ENCODE measurements around the gene PRKCQ.
A peak's percentile ranks its signal among the peaks of the same experiment; 100 is the strongest.
"Not testable (repeated sequence)": the region's sequence is repeated elsewhere in the genome, so short reads cannot be mapped to it uniquely, and the experiment has no call there.

PRKCQ gene

GRCh38 chr10:6400821-6401465 lies 179.1 kb downstream of the PRKCQ start:
- no peak for DNase-seq

GRCh38 chr10:6400331-6400730 lies 179.7 kb downstream of the PRKCQ start:
- DNase-seq = no peak

GRCh38 chr10:6399879-6400278 lies 180.2 kb downstream of the PRKCQ start:
- no peak for DNase-seq

- no peak for DNase-seq
These were observed 180.8 kb downstream of the PRKCQ start for GRCh38 chr10:6399231-6399741.

GRCh38 chr10:6398399-6398798 lies 181.7 kb downstream of the PRKCQ start:
- DNase-seq = no peak

- DNase-seq = no peak
These were observed 183.4 kb downstream of the PRKCQ start for GRCh38 chr10:6396652-6397051.

GRCh38 chr10:6396226-6396625 lies 183.8 kb downstream of the PRKCQ start:
- no peak for DNase-seq

GRCh38 chr10:6395606-6396005 lies 184.5 kb downstream of the PRKCQ start:
- no peak for DNase-seq

- peak; percentile 19 for DNase-seq
These were observed 186.0 kb downstream of the PRKCQ start for GRCh38 chr10:6394084-6394483.

- DNase-seq = no peak
These were observed 186.9 kb downstream of the PRKCQ start for GRCh38 chr10:6393168-6393567.

- no peak for DNase-seq
These were observed 189.7 kb downstream of the PRKCQ start for GRCh38 chr10:6390213-6390845.

GRCh38 chr10:6388261-6388893 lies 191.7 kb downstream of the PRKCQ start:
- no peak for DNase-seq

GRCh38 chr10:6386960-6387359 lies 193.1 kb downstream of the PRKCQ start:
- DNase-seq = no peak

- no peak for DNase-seq
These were observed 193.7 kb downstream of the PRKCQ start for GRCh38 chr10:6386346-6386745.

GRCh38 chr10:6385665-6386064 lies 194.4 kb downstream of the PRKCQ start:
- no peak for DNase-seq

- DNase-seq = no peak
These were observed 195.2 kb downstream of the PRKCQ start for GRCh38 chr10:6384847-6385246.

GRCh38 chr10:6384031-6384430 lies 196.0 kb downstream of the PRKCQ start:
- no peak for DNase-seq

- DNase-seq = no peak
These were observed 196.8 kb downstream of the PRKCQ start for GRCh38 chr10:6383096-6383812.

- DNase-seq = no peak
These were observed 198.0 kb downstream of the PRKCQ start for GRCh38 chr10:6382081-6382480.

- DNase-seq = not testable (repeated sequence)
These were observed 199.6 kb downstream of the PRKCQ start for GRCh38 chr10:6380478-6380877.

GRCh38 chr10:6379015-6379776 lies 200.9 kb downstream of the PRKCQ start:
- DNase-seq = no peak
